Right lobe of liver (tissue), 6 donors: Measurements from ENCODE around the gene METTL26. TPM values are rescaled to one million over a fixed set of nuclear protein-coding genes. Genes with fewer than 3 reads are reported as not detected.

Experiments
- ATAC-seq, 4 donors: fragments of 200-7000 bp; cut with Tn5 transposase; one replicate each; pipeline ENCODE4 v1.9.1; 2020; ENCODE audit warnings: mild to moderate bottlenecking in 4 of 4, moderate library complexity in 4 of 4
- DNase-seq, 3 donors: peaks; one replicate each; pipeline ENCODE4 v3.0.0-alpha.2; 2020
- H3K27ac ChIP-seq, 3 donors: fragments of 200-600 bp; one replicate each; pipeline ENCODE4 v1.8.0; 2022
- H3K27me3 ChIP-seq, 2 donors: fragments of 200-600 bp; one replicate each; pipeline ENCODE4 v1.8.0; 2022
- H3K36me3 ChIP-seq, 4 donors: fragments of 200-600 bp; sonication (generic) in 1 of 4; one replicate each; pipeline versions ENCODE4 v1.5.1 to v1.8.0; 2017 to 2022; ENCODE audit warnings: control low read depth in 1 of 4
- H3K4me1 ChIP-seq, 4 donors: fragments of 200-600 bp; sonication (generic) in 1 of 4; one replicate each; pipeline versions ENCODE4 v1.5.1 to v1.8.0; 2017 to 2022; ENCODE audit warnings: control low read depth in 1 of 4
- H3K4me3 ChIP-seq, 3 donors: fragments of 200-600 bp; one replicate each; pipeline ENCODE4 v1.8.0; 2022
- H3K9me3 ChIP-seq, 4 donors: fragments of 200-600 bp; sonication (generic) in 1 of 4; one replicate each; pipeline versions ENCODE4 v1.5.1 to v1.8.0; 2017 to 2022; ENCODE audit warnings: control low read depth in 1 of 4
- CTCF ChIP-seq, 4 donors: fragments of 200-600 bp in 3 of 4; fragments of 450-650 bp in 1 of 4; IDR thresholded peaks; one replicate each; pipeline versions ENCODE4 v1.5.1 to v1.8.0; 2016 to 2022; ENCODE audit warnings: antibody characterized with exemption in 4 of 4, mild to moderate bottlenecking in 2 of 4
- POLR2A ChIP-seq: fragments of 450-650 bp; IDR thresholded peaks from one replicate; pipeline ENCODE4 v1.6.1; 2017; ENCODE audit warnings: antibody characterized with exemption, mild to moderate bottlenecking
- WGBS: methylation state at CpG from one replicate; pipeline ENCODE4 v1.1.6; 2018; ENCODE audit warnings: low coverage, low lambda C conversion rate; ENCODE audit not compliant: insufficient coverage; ENCODE audit errors: missing lambda C conversion rate; 5-methylcytosine and 5-hydroxymethylcytosine counted together
- intact Hi-C, 2 donors: fragments of 100-400 bp; cut with DNase I; formaldehyde crosslinking; loops; one replicate each; pipeline versions ENCODE4 v1.11.2 to v1.14.1; 2022
- total RNA-seq, 6 experiments: library from RNA; depleted of rRNA in 2 of 6; stranded (reverse); fragments of >200 nt in 2 of 6; fragmentation: NEBNext Ultra II Directional in 3 of 6; extraction: Animal tissue kit (Norgen Biotek cat#: 25700) in 3 of 6; gene quantifications; one replicate each; pipeline versions ENCODE4 v1.1.0 to v1.2.4, GENCODE V29; 2016 to 2023
- donor health status: DM: no; HTN: yes; CAD: no.
- donor health status: DM: no; HTN: no; CAD: no.
- donor health status: DM: no; HTN: no; CAD: no.
- donor health status: DM: no; HTN: yes; CAD: no.
- donor health status: DM: no; HTN: yes; CAD: no.

Gene METTL26
- total RNA-seq, 6 experiments from 2014 or later = 22.7 to 126 (median 32.6) TPM

DNA sequence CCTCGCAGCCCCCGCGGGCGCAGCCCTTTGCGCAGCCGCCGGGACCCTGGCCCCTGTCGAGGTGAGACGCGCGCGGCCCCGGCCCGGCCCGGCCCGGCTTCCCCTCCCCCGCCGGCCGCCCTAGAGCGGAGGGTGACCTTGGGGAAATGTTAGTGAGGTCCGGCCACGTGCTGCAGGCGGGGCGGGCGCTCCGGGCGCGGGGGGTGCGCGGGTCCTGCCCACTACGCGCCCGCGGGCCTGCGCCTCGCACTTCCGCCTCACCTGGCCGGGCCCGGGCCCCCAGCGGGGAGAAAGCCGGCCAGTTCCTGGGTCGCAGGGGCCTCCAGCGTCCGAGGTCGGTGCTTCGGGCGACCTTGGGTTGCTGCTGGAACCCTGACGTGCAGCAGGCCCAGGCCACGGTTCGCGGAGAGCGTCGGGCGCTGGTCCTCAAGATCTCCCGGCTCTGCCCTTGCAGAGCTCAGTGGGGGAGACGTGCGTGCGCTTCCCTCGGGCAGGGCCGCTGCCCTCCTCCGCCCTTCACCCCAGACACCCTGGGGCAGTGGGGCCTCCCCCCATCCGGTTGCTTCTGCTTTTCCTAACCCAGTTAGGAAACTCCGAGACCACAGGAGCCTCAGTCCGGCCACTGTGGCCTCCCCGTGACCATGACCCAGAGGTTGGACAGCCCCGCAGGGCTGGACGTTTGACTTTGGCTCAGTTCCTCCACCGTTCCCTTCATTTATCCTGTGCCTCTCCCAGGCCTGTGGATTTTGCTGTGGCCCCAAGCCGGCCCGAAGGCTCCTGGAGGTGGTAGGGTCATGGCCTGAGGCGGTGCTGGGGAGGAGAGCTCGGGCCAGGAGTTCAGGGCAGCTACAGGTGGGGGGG, 6.3 kb upstream of the METTL26 start:
- H3K9me3 ChIP-seq = no peaks in the 10 kb centered on the region
- peak overlapping the region; percentile 80 to 92 (median 83) for H3K27ac ChIP-seq
- no peaks in the 10 kb centered on the region for H3K27me3 ChIP-seq
- H3K36me3 ChIP-seq = no peaks in the 10 kb centered on the region
- TF ChIP-seq POLR2A = peak; percentile 6
- no peak for TF ChIP-seq CTCF (IDR thresholded peaks at IDR 0.05)
- DNase-seq (peak; percentile 83 to 89 (median 87)), ATAC-seq (peak; percentile 29 to 57 (median 50))
- intact Hi-C loops = no loop called here
- peaks cover 0 to 49% (median 11%) of the 10 kb centered on the region in 4 donors for H3K4me1 ChIP-seq
- peak overlapping the region; percentile 74 to 93 (median 91) for H3K4me3 ChIP-seq
- 3% methylated on average over 12 of the region's 72 CpGs for WGBS

DNA sequence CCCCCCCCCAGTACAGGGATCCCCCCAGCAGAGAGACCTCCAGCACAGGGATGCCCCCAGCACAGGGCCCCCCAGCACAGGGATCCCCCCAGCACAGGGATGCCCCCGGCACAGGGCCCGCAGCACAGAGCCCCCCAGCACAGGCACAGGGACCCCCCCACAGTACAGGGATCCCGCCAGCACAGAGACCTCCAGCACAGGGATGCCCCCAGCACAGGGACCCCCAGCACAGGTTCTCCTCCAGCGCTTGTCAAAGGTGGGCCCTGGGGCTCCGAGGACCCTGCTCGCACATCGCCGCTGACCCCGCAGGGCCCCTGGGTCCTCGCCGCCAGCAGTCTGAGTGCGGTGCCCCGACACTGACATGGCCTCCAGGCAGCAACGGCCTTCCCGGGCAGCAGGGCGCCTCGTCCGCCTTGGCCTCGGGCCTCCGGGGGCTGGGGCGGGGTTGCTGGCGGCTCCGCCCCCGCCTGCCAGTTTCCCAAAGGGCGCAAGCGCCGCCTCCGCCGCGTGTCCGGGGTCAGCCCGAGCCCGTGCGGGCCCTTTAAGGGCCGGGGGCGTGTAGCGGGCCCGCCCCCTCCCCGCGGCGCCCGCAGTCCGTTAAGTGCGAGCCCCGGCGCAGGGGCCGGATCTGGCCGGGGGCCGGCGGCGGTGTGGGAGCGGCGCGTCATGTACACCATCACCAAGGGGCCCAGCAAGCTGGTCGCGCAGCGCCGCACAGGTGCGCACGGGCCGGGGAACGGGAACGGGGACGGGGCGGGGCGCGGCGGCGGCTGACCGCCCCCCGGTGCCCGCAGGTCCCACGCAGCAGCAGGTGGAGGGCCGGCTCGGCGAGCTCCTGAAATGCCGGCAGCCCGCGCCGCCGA, 5.5 kb upstream of the METTL26 start, which contains the start of gene MCRIP2:
Gene MCRIP2, plus strand, starts transcription at position 503 of the 863 bp plus-strand sequence. Its CDS starts 164 bp downstream, at position 667.
- peak within 1 kb of the TSS; percentile 80 to 92 (median 83) for H3K27ac ChIP-seq
- H3K4me3 ChIP-seq = peak within 1 kb of the TSS; percentile 74 to 93 (median 91)
- H3K9me3 ChIP-seq = no peaks in the 10 kb centered on the region
- H3K4me1 ChIP-seq = peaks cover 0 to 43% (median 7%) of the 10 kb centered on the region in 4 donors
- ATAC-seq (peak; percentile 59 to 73 (median 65)), DNase-seq (peak; percentile 94 to 95 (median 95))
- no peaks in the 10 kb centered on the region for H3K36me3 ChIP-seq
- TF ChIP-seq CTCF (IDR thresholded peaks at IDR 0.05) (no peak), POLR2A (peak; percentile 92)
- no peaks in the 10 kb centered on the region for H3K27me3 ChIP-seq
- intact Hi-C loops = no loop called here
- WGBS = 0% methylated on average over 9 of the region's 81 CpGs

GRCh38 chr16:640614-641013, 4.5 kb upstream of the METTL26 start:
- ATAC-seq (no peak), DNase-seq (no peak)
- no CpG with 5 or more reads among the region's 5 CpGs for WGBS
- H3K4me3 ChIP-seq = no peak overlapping the region
- no peak for TF ChIP-seq POLR2A
- no peak for TF ChIP-seq CTCF (IDR thresholded peaks at IDR 0.05)
- no peaks in the 10 kb centered on the region for H3K36me3 ChIP-seq
- no peaks in the 10 kb centered on the region for H3K27me3 ChIP-seq
- no peak overlapping the region for H3K27ac ChIP-seq
- intact Hi-C loops = no loop called here
- no peaks in the 10 kb centered on the region for H3K9me3 ChIP-seq
- H3K4me1 ChIP-seq = peaks cover 0 to 34% (median 2%) of the 10 kb centered on the region in 4 donors

DNA sequence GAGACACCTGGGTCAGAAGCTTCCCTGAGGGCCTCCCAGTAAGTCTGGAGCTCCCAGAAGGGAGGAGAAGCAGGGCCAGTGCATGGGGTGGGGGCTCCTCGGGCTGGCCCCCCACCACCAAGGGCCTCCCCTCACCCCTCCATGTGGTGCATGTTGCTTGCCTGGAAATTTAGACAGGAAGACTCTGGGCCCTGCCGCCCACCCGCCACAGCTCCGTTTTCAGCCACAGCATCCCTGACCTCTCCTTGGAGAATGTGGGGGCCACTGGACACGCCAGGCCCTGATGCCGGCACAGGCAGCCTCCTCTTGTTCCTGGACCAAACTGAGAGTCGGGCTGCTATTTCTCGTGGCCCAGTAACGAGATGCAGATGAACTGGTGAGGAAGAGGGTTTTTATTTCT, 2.7 kb upstream of the METTL26 start:
- intact Hi-C loops = loop anchor here in 1 of 2 donors (10.0 kb wide), 1 partner anchor 54 kb away; no protein-coding TSS in a partner anchor
- H3K27me3 ChIP-seq = no peaks in the 10 kb centered on the region
- DNase-seq = no peak
- no peak for ATAC-seq
- peaks cover 0 to 26% (median 0%) of the 10 kb centered on the region in 4 donors for H3K4me1 ChIP-seq
- no peak overlapping the region for H3K27ac ChIP-seq
- H3K4me3 ChIP-seq = no peak overlapping the region
- H3K36me3 ChIP-seq = no peaks in the 10 kb centered on the region
- no peak for TF ChIP-seq CTCF (IDR thresholded peaks at IDR 0.05)
- no peak for TF ChIP-seq POLR2A
- WGBS = no CpG with 5 or more reads among the region's 9 CpGs
- no peaks in the 10 kb centered on the region for H3K9me3 ChIP-seq
